Lower leg skin (tissue), 3 donors: ENCODE data around the gene MYO3B.

ENCODE experiments used
- CTCF ChIP-seq, 3 donors: fragments of 450-650 bp; IDR thresholded peaks; one replicate each; pipeline ENCODE4 v1.5.1; 2016; ENCODE audit warnings: antibody characterized with exemption in 3 of 3, mild to moderate bottlenecking in 3 of 3, moderate library complexity in 2 of 3
- POLR2A ChIP-seq, 2 donors: fragments of 450-650 bp; IDR thresholded peaks; one replicate each; pipeline ENCODE4 v1.6.1; 2016 to 2017; ENCODE audit warnings: antibody characterized with exemption in 2 of 2, mild to moderate bottlenecking in 1 of 2, moderate library complexity in 1 of 2

DNA sequence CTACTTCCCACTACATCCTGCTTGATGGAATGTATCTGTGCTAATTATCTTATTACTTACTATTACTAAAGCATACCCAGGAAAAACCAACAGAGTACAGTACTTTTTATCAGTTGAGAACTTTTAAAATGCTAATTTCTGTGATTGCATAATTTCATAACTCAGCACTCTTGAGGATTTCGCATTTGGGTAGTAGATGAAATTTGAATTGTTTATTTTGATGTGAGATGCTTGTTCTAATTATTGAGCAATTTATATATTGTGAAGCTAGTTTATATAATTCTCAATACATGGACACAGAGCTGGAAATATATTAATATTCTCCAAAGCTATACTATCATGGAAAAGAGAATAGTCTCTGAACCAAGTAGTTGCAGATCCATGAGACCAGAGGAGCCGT, 432.7 kb downstream of the MYO3B start:
- TF ChIP-seq CTCF (IDR thresholded peaks at IDR 0.05), result no peak
- no peak for TF ChIP-seq POLR2A (IDR thresholded peaks at IDR 0.05)
